ENCODE measurements around the gene EDEM1. TPM values are rescaled to one million over a fixed set of nuclear protein-coding genes. Genes with fewer than 3 reads are reported as not detected.

The EDEM1 gene
- total RNA-seq, 1 donor from 2014 or later: 16.3 TPM

DNA sequence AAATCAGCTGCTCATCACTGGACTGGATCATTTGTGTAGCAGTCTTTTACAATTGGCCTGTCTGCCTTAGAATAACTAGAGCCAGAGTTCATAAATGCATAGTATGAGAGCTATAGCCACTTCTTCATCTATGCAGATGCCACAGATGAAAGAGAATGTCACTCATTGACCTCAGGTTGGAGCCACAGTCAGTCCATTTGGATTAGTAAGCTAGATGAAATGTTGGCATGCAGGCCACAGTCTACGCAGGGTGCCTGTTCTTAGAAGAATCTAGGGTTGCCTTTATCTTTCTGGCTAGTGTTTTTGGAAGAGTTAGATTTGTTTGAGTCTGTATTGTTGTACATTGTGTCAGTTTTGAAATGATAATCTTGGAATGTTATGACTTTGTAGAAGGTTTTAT lies 25.4 kb upstream of the EDEM1 start:
- no peak for DNase-seq
- no peaks in the 10 kb centered on the region for H3K36me3 Mint-ChIP-seq (ENCODE audit: unreplicated experiment)
- H3K4me1 Mint-ChIP-seq (ENCODE audit: low read depth, unreplicated experiment): peaks cover 2% of the 10 kb centered on the region
- H3K4me3 Mint-ChIP-seq (ENCODE audit: unreplicated experiment): no peak overlapping the region
- H3K9me3 Mint-ChIP-seq (ENCODE audit: unreplicated experiment): no peaks in the 10 kb centered on the region
- no peaks in the 10 kb centered on the region for H3K27me3 Mint-ChIP-seq (ENCODE audit: unreplicated experiment)
- TF ChIP-seq CTCF (IDR thresholded peaks at IDR 0.05; ENCODE audit: partially characterized antibody, unreplicated experiment): no peak
- H3K27ac Mint-ChIP-seq (ENCODE audit: unreplicated experiment): no peak overlapping the region

DNA sequence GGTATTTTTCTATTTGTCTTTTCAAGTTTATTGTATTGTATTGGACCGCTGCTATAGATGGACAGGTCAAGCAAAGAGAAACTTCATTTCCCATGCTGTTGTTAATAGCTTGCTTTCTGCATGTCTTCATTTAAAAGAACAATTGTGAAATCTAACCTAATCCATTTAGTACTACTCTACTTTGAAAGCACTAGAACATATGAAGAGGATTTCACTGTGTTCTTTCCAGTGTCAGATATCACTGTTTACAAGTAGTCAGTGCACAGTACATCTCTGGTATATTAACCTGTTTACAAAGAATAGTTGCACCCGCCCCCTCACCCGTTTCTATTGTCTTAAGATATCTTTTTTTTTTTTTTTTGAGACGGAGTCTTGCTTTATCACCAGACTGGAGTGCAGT lies 21.8 kb upstream of the EDEM1 start:
- no peak for DNase-seq
- no peak for TF ChIP-seq CTCF (IDR thresholded peaks at IDR 0.05; ENCODE audit: partially characterized antibody, unreplicated experiment)
- Mint-ChIP-seq H3K27me3 (ENCODE audit: unreplicated experiment) (no peaks in the 10 kb centered on the region), H3K4me1 (ENCODE audit: low read depth, unreplicated experiment) (peaks cover 2% of the 10 kb centered on the region), H3K36me3 (ENCODE audit: unreplicated experiment) (no peaks in the 10 kb centered on the region), H3K27ac (ENCODE audit: unreplicated experiment) (no peak overlapping the region), H3K4me3 (ENCODE audit: unreplicated experiment) (no peak overlapping the region), H3K9me3 (ENCODE audit: unreplicated experiment) (no peaks in the 10 kb centered on the region)

GRCh38 chr3:5166846-5167245 lies 20.7 kb upstream of the EDEM1 start:
- H3K27me3 Mint-ChIP-seq (ENCODE audit: unreplicated experiment): no peaks in the 10 kb centered on the region
- H3K27ac Mint-ChIP-seq (ENCODE audit: unreplicated experiment): no peak overlapping the region
- H3K9me3 Mint-ChIP-seq (ENCODE audit: unreplicated experiment): no peaks in the 10 kb centered on the region
- DNase-seq: no peak
- H3K4me3 Mint-ChIP-seq (ENCODE audit: unreplicated experiment): no peak overlapping the region
- H3K4me1 Mint-ChIP-seq (ENCODE audit: low read depth, unreplicated experiment): no peaks in the 10 kb centered on the region
- TF ChIP-seq CTCF (IDR thresholded peaks at IDR 0.05; ENCODE audit: partially characterized antibody, unreplicated experiment): no peak
- H3K36me3 Mint-ChIP-seq (ENCODE audit: unreplicated experiment): no peaks in the 10 kb centered on the region

DNA sequence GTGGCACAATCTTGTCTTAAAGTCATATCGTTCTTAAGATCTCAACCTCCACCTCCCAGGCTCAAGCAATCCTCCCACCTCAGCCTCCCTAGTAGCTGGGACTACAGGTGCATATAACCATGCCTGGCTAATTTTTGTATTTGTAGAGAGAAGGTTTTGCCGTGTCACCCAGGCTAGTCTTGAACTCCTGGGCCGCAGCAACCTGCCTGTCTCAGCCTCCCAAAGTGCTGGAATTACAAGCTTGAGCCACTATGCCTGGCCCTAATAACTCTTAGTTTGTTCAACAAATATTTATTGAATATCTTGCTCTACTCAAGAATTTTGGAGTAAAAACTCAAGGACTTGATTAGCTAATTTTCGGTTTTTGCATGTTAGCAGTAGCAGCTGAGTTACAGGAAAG lies 19.4 kb upstream of the EDEM1 start:
- Mint-ChIP-seq H3K27ac (ENCODE audit: unreplicated experiment) (no peak overlapping the region), H3K9me3 (ENCODE audit: unreplicated experiment) (no peaks in the 10 kb centered on the region), H3K4me3 (ENCODE audit: unreplicated experiment) (no peak overlapping the region), H3K4me1 (ENCODE audit: low read depth, unreplicated experiment) (no peaks in the 10 kb centered on the region), H3K27me3 (ENCODE audit: unreplicated experiment) (no peaks in the 10 kb centered on the region), H3K36me3 (ENCODE audit: unreplicated experiment) (no peaks in the 10 kb centered on the region)
- no peak for TF ChIP-seq CTCF (IDR thresholded peaks at IDR 0.05; ENCODE audit: partially characterized antibody, unreplicated experiment)
- no peak for DNase-seq

GRCh38 chr3:5169807-5170206 lies 17.7 kb upstream of the EDEM1 start:
- Mint-ChIP-seq H3K9me3 (ENCODE audit: unreplicated experiment) (no peaks in the 10 kb centered on the region), H3K36me3 (ENCODE audit: unreplicated experiment) (no peaks in the 10 kb centered on the region), H3K27me3 (ENCODE audit: unreplicated experiment) (no peaks in the 10 kb centered on the region), H3K27ac (ENCODE audit: unreplicated experiment) (no peak overlapping the region), H3K4me3 (ENCODE audit: unreplicated experiment) (no peak overlapping the region), H3K4me1 (ENCODE audit: low read depth, unreplicated experiment) (no peaks in the 10 kb centered on the region)
- no peak for TF ChIP-seq CTCF (IDR thresholded peaks at IDR 0.05; ENCODE audit: partially characterized antibody, unreplicated experiment)
- no peak for DNase-seq

Data from glutamatergic neuron (in vitro differentiated cells).